Neural progenitor cell (in vitro differentiated cells): ENCODE measurements around the gene NSMCE1. TPM values are rescaled to one million over a fixed set of nuclear protein-coding genes. Genes with fewer than 3 reads are reported as not detected.

ENCODE experiments used
- DNase-seq: peaks from one replicate; pipeline ENCODE4 v3.0.0-alpha.2; 2016; ENCODE audit warnings: low spot score
- H2AFZ ChIP-seq: fragments of 200-600 bp; sonication (generic); replicated peaks from 2 replicates; pipeline ENCODE4 v1.6.1; 2016; ENCODE audit warnings: antibody characterized with exemption
- H3F3A ChIP-seq: fragments of 200-600 bp; sonication (generic); 2 replicates; pipeline ENCODE4 v1.6.1; 2016; ENCODE audit warnings: antibody characterized with exemption, low read depth
- H3K27ac ChIP-seq: fragments of 200-600 bp; sonication (generic); 2 replicates; pipeline ENCODE4 v1.5.1; 2016; ENCODE audit warnings: mild to moderate bottlenecking
- H3K27me3 ChIP-seq: fragments of 200-600 bp; sonication (generic); 2 replicates; pipeline ENCODE4 v1.6.1; 2016; ENCODE audit warnings: mild to moderate bottlenecking, moderate library complexity
- H3K36me3 ChIP-seq: fragments of 200-600 bp; sonication (generic); 2 replicates; pipeline ENCODE4 v1.5.1; 2016
- H3K4me1 ChIP-seq: fragments of 200-600 bp; sonication (generic); 2 replicates; pipeline ENCODE4 v1.6.1; 2016; ENCODE audit warnings: mixed run types
- H3K4me2 ChIP-seq: fragments of 200-600 bp; sonication (generic); 2 replicates; pipeline ENCODE4 v1.6.1; 2016
- H3K4me3 ChIP-seq: fragments of 200-600 bp; sonication (generic); 2 replicates; pipeline ENCODE4 v1.5.1; 2016
- H3K79me2 ChIP-seq: fragments of 200-600 bp; sonication (generic); 2 replicates; pipeline ENCODE4 v1.6.1; 2016; ENCODE audit warnings: low read depth
- H3K9ac ChIP-seq: fragments of 200-600 bp; sonication (generic); 2 replicates; pipeline ENCODE4 v1.6.1; 2016
- H3K9me3 ChIP-seq: fragments of 200-600 bp; sonication (generic); 2 replicates; pipeline ENCODE4 v1.5.1; 2016; ENCODE audit warnings: low read depth
- H4K20me1 ChIP-seq: fragments of 200-600 bp; sonication (generic); 2 replicates; pipeline ENCODE4 v1.6.1; 2016; ENCODE audit warnings: low read depth
- H3K27ac Mint-ChIP-seq: 3 replicates; pipeline ENCODE4 v1.8.0; 2021; ENCODE audit warnings: mixed read lengths
- H3K27me3 Mint-ChIP-seq: 2 replicates; pipeline ENCODE4 v1.8.0; 2022; ENCODE audit warnings: low read depth, mild to moderate bottlenecking, inconsistent platforms, moderate library complexity, mixed read lengths; ENCODE audit not compliant: insufficient read depth
- H3K36me3 Mint-ChIP-seq: 3 replicates; pipeline ENCODE4 v1.8.0; 2021; ENCODE audit warnings: mixed read lengths
- H3K4me1 Mint-ChIP-seq: 3 replicates; pipeline ENCODE4 v1.8.0; 2021; ENCODE audit warnings: mixed read lengths
- H3K4me3 Mint-ChIP-seq: 3 replicates; pipeline ENCODE4 v1.8.0; 2021; ENCODE audit warnings: mild to moderate bottlenecking, moderate library complexity, mixed read lengths
- H3K9me3 Mint-ChIP-seq: 3 replicates; pipeline ENCODE4 v1.8.0; 2020; ENCODE audit warnings: mixed read lengths
- CTCF ChIP-seq: fragments of 200-600 bp; sonication (generic); IDR thresholded peaks from 2 replicates; pipeline ENCODE4 v1.5.1; 2017; ENCODE audit warnings: antibody characterized with exemption, mild to moderate bottlenecking
- EZH2 ChIP-seq: fragments of 200-600 bp; sonication (generic); IDR thresholded peaks from 2 replicates; pipeline ENCODE4 v1.6.1; 2017; ENCODE audit warnings: antibody characterized with exemption, mild to moderate bottlenecking, moderate library complexity
- EZH2phosphoT487 ChIP-seq: fragments of 200-600 bp; sonication (generic); IDR thresholded peaks from 2 replicates; pipeline ENCODE4 v1.6.1; 2017; ENCODE audit warnings: antibody characterized with exemption
- total RNA-seq: library from RNA; depleted of rRNA; stranded (reverse); fragments of >200 nt; gene quantifications from 2 replicates; pipeline ENCODE4 v1.2.3, GENCODE V29; 2015; ENCODE audit warnings: low replicate concordance

Gene NSMCE1
- total RNA-seq, 1 donor from 2014 or later: 83.4 TPM

DNA sequence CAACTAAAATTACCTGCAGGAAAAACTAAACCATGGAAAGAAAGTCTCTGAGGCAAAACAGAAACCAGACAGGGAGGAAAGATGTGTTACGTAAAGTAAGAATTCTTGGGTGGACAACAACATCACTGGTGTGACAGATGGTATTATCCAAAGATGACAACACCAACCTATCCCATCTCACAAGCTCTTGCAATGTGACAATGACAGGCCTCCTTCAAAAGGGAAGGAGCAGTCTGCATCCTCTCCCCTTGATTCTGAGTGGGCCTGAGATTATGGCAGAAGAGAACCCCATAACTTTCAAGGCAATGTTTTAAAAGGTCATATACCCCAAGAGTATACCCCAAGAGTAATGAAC is 82.8 kb downstream of the NSMCE1 start:
- Histone ChIP-seq H3K4me3 (no peak overlapping the region), H3F3A (no peaks in the 10 kb centered on the region), H4K20me1 (no peaks in the 10 kb centered on the region), H3K9ac (no peak overlapping the region), H3K27me3 (no peaks in the 10 kb centered on the region), H2AFZ (no peak overlapping the region), H3K4me1 (no peaks in the 10 kb centered on the region), H3K79me2 (no peaks in the 10 kb centered on the region), H3K9me3 (no peaks in the 10 kb centered on the region), H3K4me2 (no peak overlapping the region), H3K36me3 (no peaks in the 10 kb centered on the region), H3K27ac (no peak overlapping the region)
- no peak for DNase-seq
- TF ChIP-seq EZH2: no peak
- no peak for TF ChIP-seq CTCF
- no peak for TF ChIP-seq EZH2phosphoT487
- no peaks in the 10 kb centered on the region for H3K9me3 Mint-ChIP-seq
- H3K27me3 Mint-ChIP-seq: peaks cover 5% of the 10 kb centered on the region
- no peak overlapping the region for H3K27ac Mint-ChIP-seq
- no peak overlapping the region for H3K4me3 Mint-ChIP-seq
- H3K36me3 Mint-ChIP-seq: no peaks in the 10 kb centered on the region
- peaks cover 2% of the 10 kb centered on the region for H3K4me1 Mint-ChIP-seq

DNA sequence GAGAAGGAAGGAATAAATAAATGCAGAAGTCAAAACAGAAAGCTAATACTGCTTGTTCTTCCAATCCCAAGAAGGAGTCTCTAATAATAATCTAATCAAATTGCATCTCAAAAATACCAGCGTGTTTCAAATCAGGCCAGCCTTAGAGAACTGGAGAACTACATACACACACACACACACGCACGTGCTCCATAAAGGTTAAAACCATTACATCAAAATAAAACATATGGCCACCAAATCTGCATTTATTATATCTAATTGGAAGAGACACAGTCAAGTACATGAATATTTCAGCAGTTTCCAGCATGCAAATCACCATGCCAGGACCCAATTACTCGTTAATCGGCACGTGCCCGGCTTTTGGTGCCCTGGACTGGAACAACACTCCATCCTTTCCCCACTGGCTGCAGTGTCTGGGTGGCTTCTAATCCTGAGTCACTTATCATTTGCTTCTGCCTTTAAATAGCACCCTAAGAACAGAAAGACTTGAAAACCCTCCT is 85.6 kb downstream of the NSMCE1 start:
- Mint-ChIP-seq H3K27ac (no peak overlapping the region), H3K27me3 (peaks cover 4% of the 10 kb centered on the region), H3K4me3 (no peak overlapping the region), H3K9me3 (no peaks in the 10 kb centered on the region), H3K4me1 (peaks cover 4% of the 10 kb centered on the region), H3K36me3 (no peaks in the 10 kb centered on the region)
- Histone ChIP-seq H2AFZ (no peak overlapping the region), H3K27ac (no peak overlapping the region), H3K9ac (no peak overlapping the region), H3K4me1 (no peaks in the 10 kb centered on the region), H3K79me2 (no peaks in the 10 kb centered on the region), H3F3A (no peaks in the 10 kb centered on the region), H3K9me3 (no peaks in the 10 kb centered on the region), H3K4me3 (no peak overlapping the region), H3K36me3 (no peaks in the 10 kb centered on the region), H3K27me3 (no peaks in the 10 kb centered on the region), H4K20me1 (no peaks in the 10 kb centered on the region), H3K4me2 (no peak overlapping the region)
- DNase-seq: no peak
- no peak for TF ChIP-seq EZH2phosphoT487
- TF ChIP-seq CTCF: no peak
- TF ChIP-seq EZH2: no peak

GRCh38 chr16:27181019-27181790 is 87.4 kb downstream of the NSMCE1 start:
- no peak for DNase-seq
- H3K9me3 ChIP-seq: no peaks in the 10 kb centered on the region

More at GRCh38 chr16:27181019-27181790, 87.4 kb downstream of the NSMCE1 start:
- Histone ChIP-seq H3K9ac (no peak overlapping the region), H4K20me1 (no peaks in the 10 kb centered on the region), H3F3A (no peaks in the 10 kb centered on the region), H3K27ac (no peak overlapping the region), H3K4me2 (no peak overlapping the region), H3K27me3 (no peaks in the 10 kb centered on the region), H3K4me3 (no peak overlapping the region), H3K36me3 (no peaks in the 10 kb centered on the region), H3K4me1 (no peaks in the 10 kb centered on the region), H3K79me2 (no peaks in the 10 kb centered on the region), H2AFZ (no peak overlapping the region)
- Mint-ChIP-seq H3K36me3 (no peaks in the 10 kb centered on the region), H3K4me1 (peaks cover 4% of the 10 kb centered on the region), H3K27me3 (peaks cover 4% of the 10 kb centered on the region), H3K9me3 (no peaks in the 10 kb centered on the region), H3K27ac (no peak overlapping the region), H3K4me3 (no peak overlapping the region)
- TF ChIP-seq EZH2phosphoT487: no peak
- TF ChIP-seq EZH2: no peak
- TF ChIP-seq CTCF: no peak
